ENCODE measurements around the gene DGKZ.

DNA sequence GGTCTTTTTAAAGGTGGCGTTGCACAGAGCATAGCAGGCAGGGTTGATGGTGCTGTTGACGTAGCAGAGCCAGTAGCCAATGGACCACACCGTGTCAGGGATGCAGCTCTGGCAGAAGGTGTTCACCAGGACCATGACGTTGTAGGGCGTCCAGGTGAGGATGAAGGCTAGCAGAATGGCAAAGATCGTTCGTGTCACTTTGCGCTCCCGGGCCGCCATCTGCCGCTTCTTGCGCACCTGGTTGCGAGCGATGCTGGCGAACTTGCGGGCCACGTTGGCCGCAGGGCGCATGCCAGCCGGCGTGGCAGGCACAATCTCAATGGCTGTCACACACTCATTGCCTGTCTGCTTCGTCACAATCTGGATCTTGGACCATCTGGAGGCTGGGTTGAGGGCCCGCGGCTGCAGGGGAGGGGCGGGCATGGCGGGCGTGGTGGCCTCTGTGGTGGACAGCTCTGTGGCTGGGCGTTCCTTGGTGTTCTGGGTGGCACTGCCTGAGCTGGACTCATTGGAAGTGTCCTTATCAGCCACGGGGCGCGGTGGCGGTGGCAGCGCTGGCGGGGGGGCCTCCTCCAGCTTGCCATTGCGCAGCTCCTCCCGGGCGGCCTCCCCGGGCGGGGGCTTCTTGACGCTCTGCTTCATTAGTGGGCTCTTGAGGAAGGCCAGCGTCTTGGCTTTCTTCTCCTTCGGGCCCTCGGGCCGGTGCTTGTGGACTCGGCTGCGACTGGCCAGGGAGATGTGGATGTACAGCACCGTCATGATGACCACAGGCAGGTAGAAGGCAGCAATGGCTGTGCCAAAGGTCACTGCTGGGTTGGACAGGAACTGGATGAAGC is 38.1 kb downstream of the DGKZ start:
- TF ChIP-seq CTCF (IDR thresholded peaks at IDR 0.05) (no peak), ZFX (IDR thresholded peaks at IDR 0.05; ENCODE audit: borderline replicate concordance) (no peak)

Data from 22Rv1 (cell line).